ENCODE results near the gene DGKI.

Gene DGKI

GRCh38 chr7:137591421-137591837 lies 255.3 kb downstream of the DGKI start:
- no peak for DNase-seq

- DNase-seq = peak in 1 of 14 donors; percentile 5
Measured at GRCh38 chr7:137590756-137591305, 255.9 kb downstream of the DGKI start.

GRCh38 chr7:137590071-137590755 lies 256.6 kb downstream of the DGKI start:
- no peak for DNase-seq

- no peak for DNase-seq
Measured at GRCh38 chr7:137587326-137587725, 259.4 kb downstream of the DGKI start.

GRCh38 chr7:137585591-137585990 lies 261.2 kb downstream of the DGKI start:
- no peak for DNase-seq

- no peak for DNase-seq
Measured at GRCh38 chr7:137583172-137583571, 263.6 kb downstream of the DGKI start.

GRCh38 chr7:137579913-137580640 lies 266.7 kb downstream of the DGKI start:
- no peak for DNase-seq

- no peak for DNase-seq
Measured at GRCh38 chr7:137578541-137578940, 268.2 kb downstream of the DGKI start.

- no peak for DNase-seq
Measured at GRCh38 chr7:137577184-137577583, 269.6 kb downstream of the DGKI start.

- DNase-seq = no peak
Measured at GRCh38 chr7:137576481-137576880, 270.3 kb downstream of the DGKI start.

- DNase-seq = no peak
Measured at GRCh38 chr7:137574812-137575211, 272.0 kb downstream of the DGKI start.

GRCh38 chr7:137572056-137572784 lies 274.6 kb downstream of the DGKI start:
- no peak for DNase-seq

GRCh38 chr7:137564677-137565076 lies 282.1 kb downstream of the DGKI start:
- no peak for DNase-seq

GRCh38 chr7:137563981-137564380 lies 282.8 kb downstream of the DGKI start:
- no peak for DNase-seq

- no peak for DNase-seq
Measured at GRCh38 chr7:137547485-137547884, 299.3 kb downstream of the DGKI start.

- DNase-seq = no peak
Measured at GRCh38 chr7:137546671-137547070, 300.1 kb downstream of the DGKI start.

- DNase-seq = no peak
Measured at GRCh38 chr7:137546009-137546408, 300.8 kb downstream of the DGKI start.

- DNase-seq = no peak
Measured at GRCh38 chr7:137545059-137545716, 301.6 kb downstream of the DGKI start.

GRCh38 chr7:137544453-137545058 lies 302.2 kb downstream of the DGKI start:
- no peak for DNase-seq

GRCh38 chr7:137539111-137539715 lies 307.6 kb downstream of the DGKI start:
- DNase-seq = no peak

- no peak for DNase-seq
Measured at GRCh38 chr7:137538361-137538762, 308.4 kb downstream of the DGKI start.

GRCh38 chr7:137535579-137535978 lies 311.2 kb downstream of the DGKI start:
- no peak for DNase-seq
